ENCODE measurements around the gene PSMD9. TPM values are rescaled to one million over a fixed set of nuclear protein-coding genes. Genes with fewer than 3 reads are reported as not detected.
A peak's percentile ranks its signal among the peaks of the same experiment; 100 is the strongest.

The PSMD9 gene
- total RNA-seq, 1 experiment from 2014 or later, result 39.9 TPM

DNA sequence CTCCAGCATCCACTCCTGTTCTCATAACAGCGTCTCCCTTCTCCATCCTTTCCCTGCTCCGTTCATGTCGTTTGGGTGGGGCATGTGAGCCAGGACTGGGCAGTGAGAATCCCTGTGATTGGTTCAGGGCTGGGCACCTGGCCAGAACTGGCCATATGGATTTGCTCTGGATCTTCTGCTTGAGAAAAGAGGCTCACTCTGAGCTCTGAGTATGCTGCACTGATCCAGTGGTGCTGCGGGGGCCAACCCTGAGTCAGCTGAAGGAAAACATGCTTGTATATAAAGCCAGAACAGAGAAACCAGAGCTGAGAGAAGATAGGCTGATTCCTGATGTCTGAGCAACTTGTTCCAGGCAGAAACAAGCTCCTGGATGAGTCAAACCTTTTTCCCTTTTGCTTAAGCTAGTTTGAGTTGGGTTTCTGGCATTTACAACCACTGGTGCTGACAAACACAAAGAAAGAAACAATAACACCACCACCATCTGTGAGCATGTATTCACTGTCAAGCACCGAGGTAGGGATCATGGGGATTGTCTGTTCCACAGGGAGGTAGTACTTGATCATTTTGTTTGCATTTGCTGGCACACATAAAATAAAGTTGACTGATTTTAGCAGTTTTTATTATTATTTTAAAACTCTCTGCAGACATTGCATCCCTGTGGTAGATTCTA, 15.9 kb upstream of the PSMD9 start:
- no peak for TF ChIP-seq CTCF (conservative IDR thresholded peaks at IDR 0.05)
- no CpG with 5 or more reads among the region's 5 CpGs for WGBS (ENCODE audit: extremely low coverage, insufficient read length, low lambda C conversion rate)
- no peak overlapping the region for H3K4me3 Mint-ChIP-seq
- Histone ChIP-seq H2BK20ac (ENCODE audit: low read depth, low read length, poor library complexity, severe bottlenecking) (no peak overlapping the region), H3K4ac (ENCODE audit: low read depth, low read length) (no peak overlapping the region), H3K27ac (ENCODE audit: insufficient read length, low read depth, low read length) (no peak overlapping the region), H2AK5ac (ENCODE audit: insufficient read length, low read length) (no peak overlapping the region), H3K23ac (ENCODE audit: insufficient read length, low read depth, low read length) (no peak overlapping the region), H3K23me2 (ENCODE audit: insufficient read length, low read depth, low read length, poor library complexity, severe bottlenecking) (no peaks in the 10 kb centered on the region), H3K4me1 (ENCODE audit: insufficient read depth, low read length) (no peaks in the 10 kb centered on the region), H3K4me2 (ENCODE audit: insufficient read depth, insufficient read length, low read length) (no peak overlapping the region), H3K56ac (ENCODE audit: insufficient read length, low read depth, low read length) (no peak overlapping the region), H4K20me1 (ENCODE audit: control insufficient read depth, insufficient read depth, insufficient read length) (no peaks in the 10 kb centered on the region), H3K27me3 (ENCODE audit: insufficient read depth, low read length) (no peaks in the 10 kb centered on the region), H3T11ph (ENCODE audit: low read length) (no peak overlapping the region), H3K79me1 (ENCODE audit: insufficient read depth, low read depth, low read length, poor library complexity, severe bottlenecking) (no peaks in the 10 kb centered on the region), H3K79me2 (ENCODE audit: insufficient read depth, low read length) (no peaks in the 10 kb centered on the region), H2BK5ac (ENCODE audit: insufficient read length, low read length) (no peak overlapping the region), H3K18ac (ENCODE audit: insufficient read length, low read depth, low read length) (no peak overlapping the region), H2BK15ac (ENCODE audit: low read depth, low read length) (no peak overlapping the region), H2BK12ac (ENCODE audit: insufficient read length, low read depth, low read length) (no peak overlapping the region), H3K14ac (ENCODE audit: insufficient read depth, low read length) (no peak overlapping the region), H3K9ac (ENCODE audit: extremely low read depth, insufficient read length, low read length) (no peak overlapping the region), H4K8ac (replicated peaks; ENCODE audit: insufficient read length, low read depth, low read length) (no peak overlapping the region), H4K91ac (ENCODE audit: insufficient read length, low read depth, low read length) (no peak overlapping the region), H4K5ac (ENCODE audit: insufficient read length, low read depth, low read length) (no peak overlapping the region), H2BK120ac (ENCODE audit: low read depth, low read length, poor library complexity, severe bottlenecking) (no peak overlapping the region), H2AFZ (ENCODE audit: low read length) (peak overlapping the region; percentile 22), H3K9me3 (ENCODE audit: control insufficient read depth, low read depth, low read length) (no peaks in the 10 kb centered on the region)
- peaks cover 2% of the 10 kb centered on the region for H3K27me3 Mint-ChIP-seq (ENCODE audit: low read depth)
- H3K4me1 Mint-ChIP-seq, result peaks cover 4% of the 10 kb centered on the region in 2 experiments; a peak in 3 of 4 replicates
- H3K36me3 Mint-ChIP-seq (ENCODE audit: insufficient read depth in 1 of 3, low read depth in 3 of 3), result no peaks in the 10 kb centered on the region
- DNase-seq, result no peak
- H3K9me3 Mint-ChIP-seq, result no peaks in the 10 kb centered on the region; a peak in 1 of 5 replicates
- peak overlapping the region in 2 of 3 experiments; percentile 21 to 46; a peak in 2 of 7 replicates for H3K27ac Mint-ChIP-seq

Measured in H9 (cell line).